GM19397 (cell line): ENCODE data around the gene RBM11.

Experiments
- ATAC-seq: cut with Tn5 transposase; IDR thresholded peaks from one replicate; pipeline ENCODE4 v1.9.1; 2021; ENCODE audit warnings: mild to moderate bottlenecking, moderate library complexity; ENCODE audit not compliant: unreplicated experiment

Gene RBM11

DNA sequence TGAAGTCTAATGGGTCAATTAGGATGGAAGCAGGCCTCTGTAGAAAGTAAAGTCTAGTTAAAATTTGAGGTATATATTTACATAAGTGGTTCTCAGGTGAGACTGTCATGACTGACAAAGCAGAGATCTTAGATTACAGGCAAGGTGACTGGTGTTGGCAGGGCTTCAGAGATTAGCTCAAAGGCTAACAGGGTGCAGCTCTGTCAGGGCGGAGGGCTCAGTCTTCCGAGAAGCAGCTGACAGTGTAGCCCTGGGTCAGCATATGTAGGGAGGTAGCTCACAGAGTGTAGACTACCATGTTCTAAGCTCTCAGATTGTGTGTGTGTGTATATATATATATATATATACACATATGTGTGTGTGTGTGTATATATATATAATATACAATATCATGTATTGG lies 54.7 kb downstream of the RBM11 start:
- no peak for ATAC-seq

- no peak for ATAC-seq
Observed at GRCh38 chr21:14271053-14271452, 55.1 kb downstream of the RBM11 start.

GRCh38 chr21:14271641-14272040 lies 55.7 kb downstream of the RBM11 start:
- no peak for ATAC-seq

GRCh38 chr21:14273736-14274538 lies 58.0 kb downstream of the RBM11 start:
- no peak for ATAC-seq

GRCh38 chr21:14275702-14276205 lies 59.8 kb downstream of the RBM11 start:
- no peak for ATAC-seq
